Left colon (tissue), 2 donors: ENCODE data around the gene ISYNA1. TPM values are rescaled to one million over a fixed set of nuclear protein-coding genes. Genes with fewer than 3 reads are reported as not detected.

Experiments used
- ATAC-seq: fragments of 200-7000 bp; cut with Tn5 transposase; one replicate; pipeline ENCODE4 v1.9.1; 2020; ENCODE audit warnings: mild to moderate bottlenecking, moderate library complexity
- DNase-seq, 2 donors: peaks; one replicate each; pipeline ENCODE4 v3.0.0-alpha.2; 2020
- intact Hi-C, 2 donors: fragments of 100-400 bp; cut with DNase I in 1 of 2; cut with micrococcal nuclease in 1 of 2; formaldehyde crosslinking; loops; one replicate each; pipeline versions ENCODE4 v1.11.2 to v1.14.0; 2022; cut with DNase I, micrococcal nuclease
- microRNA-seq, 2 donors: library from miRNA; unstranded; fragments of <30 nt; microRNA quantifications; one replicate each; pipeline versions ENCODE4 v1.1.0 to v1.2.0, GENCODE V29; 2020
- total RNA-seq, 2 donors: library from RNA; stranded (reverse); fragmentation: NEBNext Ultra II Directional; extraction: Animal tissue kit (Norgen Biotek cat#: 25700); gene quantifications; one replicate each; pipeline ENCODE4 v1.2.1, GENCODE V29; 2021
- donor health status: DM: no; HTN: no; CAD: no.
- donor health status: DM: yes; HTN: yes; CAD: no.

ISYNA1 gene
- total RNA-seq, 2 donors from 2014 or later = 14.1 to 15.1 TPM

DNA sequence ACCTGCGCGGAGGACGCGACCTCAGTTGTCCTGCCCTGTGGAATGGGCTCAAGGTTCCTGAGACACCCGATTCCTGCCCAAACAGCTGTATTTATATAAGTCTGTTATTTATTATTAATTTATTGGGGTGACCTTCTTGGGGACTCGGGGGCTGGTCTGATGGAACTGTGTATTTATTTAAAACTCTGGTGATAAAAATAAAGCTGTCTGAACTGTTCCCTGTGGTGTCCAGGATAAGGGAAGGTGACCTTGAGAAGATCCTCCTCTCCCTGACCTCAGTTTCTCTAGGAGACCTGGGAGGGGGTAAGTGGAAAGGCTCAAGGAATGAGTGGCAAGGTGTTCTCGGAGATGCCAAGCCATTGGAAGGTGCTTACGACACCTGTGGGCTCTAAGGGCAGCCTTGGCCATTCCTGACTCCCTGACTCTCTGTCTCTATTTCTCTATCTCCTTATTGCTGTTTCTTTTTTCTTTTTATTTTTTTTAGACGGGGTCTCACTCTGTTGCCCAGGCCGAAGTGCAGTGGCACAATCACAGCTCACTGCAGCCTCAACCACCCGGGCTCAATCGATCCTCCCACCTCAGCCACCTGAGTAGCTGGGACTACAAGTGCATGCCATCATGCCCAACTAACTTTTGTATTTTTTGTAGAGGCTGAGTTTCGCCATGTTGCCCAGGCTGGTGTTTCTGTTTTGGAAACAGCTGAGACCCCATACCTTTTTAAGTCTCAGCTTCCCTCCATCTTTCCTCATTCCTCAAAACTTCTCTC, 48.8 kb downstream of the ISYNA1 start:
- ATAC-seq (no peak), DNase-seq (no peak)
- intact Hi-C loops = no loop called here

DNA sequence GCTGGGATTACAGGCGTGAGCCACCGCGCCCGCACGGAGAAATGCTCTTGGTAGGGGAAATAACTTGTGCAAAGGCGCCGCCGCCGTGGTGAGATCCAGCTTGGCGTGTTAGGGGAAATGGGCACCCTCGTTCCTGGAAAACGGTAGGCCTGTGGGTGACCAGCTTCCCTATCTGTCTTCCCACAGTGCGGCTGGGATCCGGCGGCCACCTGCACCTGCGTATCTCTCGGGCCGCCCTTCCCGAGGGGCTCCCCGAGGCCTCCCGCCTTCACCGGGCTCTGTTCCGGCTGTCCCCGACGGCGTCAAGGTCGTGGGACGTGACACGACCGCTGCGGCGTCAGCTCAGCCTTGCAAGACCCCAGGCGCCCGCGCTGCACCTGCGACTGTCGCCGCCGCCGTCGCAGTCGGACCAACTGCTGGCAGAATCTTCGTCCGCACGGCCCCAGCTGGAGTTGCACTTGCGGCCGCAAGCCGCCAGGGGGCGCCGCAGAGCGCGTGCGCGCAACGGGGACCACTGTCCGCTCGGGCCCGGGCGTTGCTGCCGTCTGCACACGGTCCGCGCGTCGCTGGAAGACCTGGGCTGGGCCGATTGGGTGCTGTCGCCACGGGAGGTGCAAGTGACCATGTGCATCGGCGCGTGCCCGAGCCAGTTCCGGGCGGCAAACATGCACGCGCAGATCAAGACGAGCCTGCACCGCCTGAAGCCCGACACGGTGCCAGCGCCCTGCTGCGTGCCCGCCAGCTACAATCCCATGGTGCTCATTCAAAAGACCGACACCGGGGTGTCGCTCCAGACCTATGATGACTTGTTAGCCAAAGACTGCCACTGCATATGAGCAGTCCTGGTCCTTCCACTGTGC, 49.6 kb downstream of the ISYNA1 start:
- intact Hi-C loops = no loop called here
- peak; percentile 71 for ATAC-seq
- peak; percentile 85 to 90 for DNase-seq

DNA sequence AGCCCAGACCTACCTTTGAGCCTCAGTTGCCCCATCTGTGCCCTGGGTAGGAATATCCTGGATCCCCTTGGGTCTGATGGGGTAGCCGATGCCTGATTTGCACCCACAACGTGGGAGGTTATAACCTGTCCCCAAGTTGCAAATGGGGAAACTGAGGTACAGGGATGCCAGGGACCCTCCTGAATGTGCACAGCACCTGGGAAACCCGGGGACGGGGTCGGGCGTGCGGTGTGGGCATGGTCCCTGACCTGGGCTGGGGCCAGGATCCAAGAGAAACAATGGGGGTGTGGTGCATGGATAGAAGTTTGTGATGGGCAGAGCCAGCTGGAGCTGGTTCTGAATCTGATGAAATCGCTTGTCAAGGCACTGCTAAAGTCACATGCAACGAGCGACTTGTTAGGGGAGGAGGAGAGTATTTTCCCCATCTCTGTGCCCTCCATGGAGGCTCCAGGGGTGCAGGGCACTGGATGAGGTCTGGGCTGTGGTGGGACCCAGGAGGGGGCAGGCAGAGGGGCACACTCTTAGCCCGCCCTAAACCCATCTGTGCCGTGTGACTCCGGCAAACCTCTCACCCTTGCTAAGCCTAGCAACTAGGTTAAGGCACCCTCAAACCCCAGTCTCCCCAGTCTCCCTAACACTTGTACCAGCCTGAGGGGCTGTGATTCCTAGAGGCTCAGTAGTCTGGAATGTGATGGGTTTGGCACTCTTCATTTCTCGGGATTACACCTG, 51.2 kb downstream of the ISYNA1 start:
- peak; percentile 51 for ATAC-seq
- intact Hi-C loops = no loop called here
- DNase-seq = peak; percentile 59 to 73

DNA sequence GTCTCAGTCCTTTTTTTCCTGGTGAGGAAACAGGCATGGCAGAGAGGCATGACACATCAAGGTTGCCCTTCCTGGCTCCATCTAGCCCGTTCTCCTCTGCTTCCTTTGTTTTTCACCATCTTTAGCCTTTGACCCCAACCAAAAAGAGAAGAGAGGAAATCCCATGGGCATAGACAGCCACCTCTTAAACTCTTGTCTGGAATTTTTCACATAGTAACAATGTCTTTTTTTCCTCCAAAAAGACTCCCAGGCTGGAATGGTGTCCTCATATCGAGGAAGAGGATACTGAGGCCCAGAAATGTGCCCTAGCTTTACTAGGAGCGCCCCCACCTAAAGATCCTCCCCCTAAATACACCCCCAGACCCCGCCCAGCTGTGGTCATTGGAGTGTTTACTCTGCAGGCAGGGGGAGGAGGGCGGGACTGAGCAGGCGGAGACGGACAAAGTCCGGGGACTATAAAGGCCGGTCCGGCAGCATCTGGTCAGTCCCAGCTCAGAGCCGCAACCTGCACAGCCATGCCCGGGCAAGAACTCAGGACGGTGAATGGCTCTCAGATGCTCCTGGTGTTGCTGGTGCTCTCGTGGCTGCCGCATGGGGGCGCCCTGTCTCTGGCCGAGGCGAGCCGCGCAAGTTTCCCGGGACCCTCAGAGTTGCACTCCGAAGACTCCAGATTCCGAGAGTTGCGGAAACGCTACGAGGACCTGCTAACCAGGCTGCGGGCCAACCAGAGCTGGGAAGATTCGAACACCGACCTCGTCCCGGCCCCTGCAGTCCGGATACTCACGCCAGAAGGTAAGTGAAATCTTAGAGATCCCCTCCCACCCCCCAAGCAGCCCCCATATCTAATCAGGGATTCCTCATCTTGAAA, 52.0 kb downstream of the ISYNA1 start, which contains the start of gene GDF15:
GDF15 (plus strand) TSS at position 484 of the 868 bp plus-strand sequence; CDS start at position 516, 32 bp downstream.
- intact Hi-C loops = no loop called here
- peak; percentile 75 for ATAC-seq
- peak; percentile 95 to 97 for DNase-seq

DNA sequence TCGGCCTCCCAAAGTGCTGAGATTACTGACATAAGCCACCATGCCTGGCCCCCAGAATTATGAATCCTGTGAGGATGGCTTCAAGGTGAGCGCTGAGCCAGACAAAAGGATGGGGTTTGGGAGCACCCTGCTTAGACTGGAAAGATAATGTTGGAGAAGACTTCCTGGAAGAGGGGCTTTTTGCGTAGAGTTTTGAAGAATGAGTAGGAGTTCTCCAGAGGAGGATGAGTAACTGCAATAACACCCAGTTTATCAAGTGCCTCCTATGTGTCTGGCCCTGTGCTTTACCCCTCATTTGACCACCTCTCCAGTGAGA, 52.6 kb downstream of the ISYNA1 start:
- no peak for DNase-seq
- intact Hi-C loops = no loop called here
- ATAC-seq = no peak

DNA sequence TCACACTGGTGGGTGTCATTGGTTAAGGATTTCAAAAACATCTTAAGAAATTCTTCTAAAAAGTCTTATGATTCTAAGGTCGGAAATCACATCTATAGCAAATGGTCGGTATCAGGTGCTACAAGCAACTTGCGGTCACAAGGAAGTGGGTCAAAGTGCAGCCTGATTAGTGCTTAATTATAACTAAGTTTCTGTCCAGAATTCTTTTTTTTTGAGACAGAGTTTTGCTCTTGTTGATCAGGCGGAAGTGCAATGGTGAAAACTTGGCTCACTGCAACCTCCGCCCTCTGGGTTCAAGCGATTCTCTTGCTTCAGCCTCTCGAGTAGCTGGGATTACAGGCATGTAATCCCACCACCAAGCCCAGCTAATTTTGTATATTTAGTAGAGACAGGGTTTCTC, 53.2 kb downstream of the ISYNA1 start:
- DNase-seq (no peak), ATAC-seq (no peak)
- intact Hi-C loops = no loop called here

Small RNAs within 50 kb of the gene (microRNA-seq; reads per million reads assigned to microRNA genes)
- 0 to 0.53 reads per million in 2 donors for gene MIR3189

Other genes starting within 250 kb of the ISYNA1 start
- 10 to 100 TPM in 1 of 2 donors, 1 to 10 TPM in 1; 9.9 to 15.4 TPM for gene MPV17L2, start 244.9 kb downstream of the ISYNA1 start, total RNA-seq
- gene RAB3A, start 234.1 kb downstream of the ISYNA1 start, total RNA-seq = 1 to 10 TPM; 6.3 to 6.9 TPM
- gene PDE4C, start 211.7 kb downstream of the ISYNA1 start, total RNA-seq = 1 to 10 TPM; 2.5 to 4.3 TPM
- 1 to 10 TPM; 4.3 to 6.1 TPM for gene IQCN, start 163.7 kb downstream of the ISYNA1 start, total RNA-seq
- 100 to 1,000 TPM; 361 to 374 TPM for gene JUND, start 156.5 kb downstream of the ISYNA1 start, total RNA-seq
- 100 to 1,000 TPM; 106 to 148 TPM for gene LSM4, start 115.1 kb downstream of the ISYNA1 start, total RNA-seq
- gene PGPEP1, start 97.5 kb downstream of the ISYNA1 start, total RNA-seq = 100 to 1,000 TPM; 105 to 109 TPM
- gene GDF15, start 52.0 kb downstream of the ISYNA1 start, total RNA-seq = 10 to 100 TPM; 32.2 to 87.6 TPM
- 1 to 10 TPM in 1 of 2 donors, under 1 TPM in 1; 0.79 to 5.1 TPM for gene LRRC25, start 40.5 kb downstream of the ISYNA1 start, total RNA-seq
- 10 to 100 TPM; 37.4 to 50.7 TPM for gene SSBP4, start 18.7 kb downstream of the ISYNA1 start, total RNA-seq
- gene ELL, start 83.9 kb upstream of the ISYNA1 start, total RNA-seq = 10 to 100 TPM; 18.1 to 19.1 TPM
- gene FKBP8, start 105.4 kb upstream of the ISYNA1 start, total RNA-seq = 100 to 1,000 TPM; 174 to 197 TPM
- gene KXD1, start 119.7 kb upstream of the ISYNA1 start, total RNA-seq = 10 to 100 TPM; 63.7 to 72.4 TPM
- 100 to 1,000 TPM; 798 to 822 TPM for gene UBA52, start 133.7 kb upstream of the ISYNA1 start, total RNA-seq
- gene REX1BD, start 150.7 kb upstream of the ISYNA1 start, total RNA-seq = 10 to 100 TPM; 49.2 to 53.4 TPM
- gene CRLF1, start 168.7 kb upstream of the ISYNA1 start, total RNA-seq = 1 to 10 TPM; 1.3 to 2.4 TPM
- gene TMEM59L, start 174.7 kb upstream of the ISYNA1 start, total RNA-seq = 1 to 10 TPM in 1 of 2 donors, under 1 TPM in 1; 0.40 to 1.1 TPM
- 10 to 100 TPM in 1 of 2 donors, 1 to 10 TPM in 1; 8.5 to 10.1 TPM for gene KLHL26, start 198.9 kb upstream of the ISYNA1 start, total RNA-seq
- gene CRTC1, start 245.5 kb upstream of the ISYNA1 start, total RNA-seq = 10 to 100 TPM; 10.2 TPM